ENCODE results near the gene UNK. TPM values are rescaled to one million over a fixed set of nuclear protein-coding genes. Genes with fewer than 3 reads are reported as not detected.

The UNK gene
- total and polyA plus RNA-seq, 2 of the 13 experiments (the other 11 are each of a cell fraction or from before 2014, with no cell fraction given), result 31.6 to 33.0 TPM

DNA sequence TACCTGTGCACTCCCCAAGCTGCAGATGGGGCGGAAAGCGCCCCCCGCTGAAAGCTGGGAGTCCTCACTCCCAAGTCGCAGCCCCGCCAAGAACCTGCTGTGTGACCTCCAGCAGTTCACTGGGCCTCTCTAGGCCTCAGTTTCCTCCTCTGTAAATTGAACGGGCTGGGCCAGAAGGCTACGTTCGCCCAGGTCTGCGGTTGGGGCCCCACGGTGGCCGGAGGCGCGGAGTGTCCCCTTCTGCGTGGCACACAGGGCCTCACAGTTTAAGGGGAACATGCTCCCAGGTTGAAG, 20.2 kb upstream of the UNK start (continued):
- TF ChIP-seq, protein P1, sequence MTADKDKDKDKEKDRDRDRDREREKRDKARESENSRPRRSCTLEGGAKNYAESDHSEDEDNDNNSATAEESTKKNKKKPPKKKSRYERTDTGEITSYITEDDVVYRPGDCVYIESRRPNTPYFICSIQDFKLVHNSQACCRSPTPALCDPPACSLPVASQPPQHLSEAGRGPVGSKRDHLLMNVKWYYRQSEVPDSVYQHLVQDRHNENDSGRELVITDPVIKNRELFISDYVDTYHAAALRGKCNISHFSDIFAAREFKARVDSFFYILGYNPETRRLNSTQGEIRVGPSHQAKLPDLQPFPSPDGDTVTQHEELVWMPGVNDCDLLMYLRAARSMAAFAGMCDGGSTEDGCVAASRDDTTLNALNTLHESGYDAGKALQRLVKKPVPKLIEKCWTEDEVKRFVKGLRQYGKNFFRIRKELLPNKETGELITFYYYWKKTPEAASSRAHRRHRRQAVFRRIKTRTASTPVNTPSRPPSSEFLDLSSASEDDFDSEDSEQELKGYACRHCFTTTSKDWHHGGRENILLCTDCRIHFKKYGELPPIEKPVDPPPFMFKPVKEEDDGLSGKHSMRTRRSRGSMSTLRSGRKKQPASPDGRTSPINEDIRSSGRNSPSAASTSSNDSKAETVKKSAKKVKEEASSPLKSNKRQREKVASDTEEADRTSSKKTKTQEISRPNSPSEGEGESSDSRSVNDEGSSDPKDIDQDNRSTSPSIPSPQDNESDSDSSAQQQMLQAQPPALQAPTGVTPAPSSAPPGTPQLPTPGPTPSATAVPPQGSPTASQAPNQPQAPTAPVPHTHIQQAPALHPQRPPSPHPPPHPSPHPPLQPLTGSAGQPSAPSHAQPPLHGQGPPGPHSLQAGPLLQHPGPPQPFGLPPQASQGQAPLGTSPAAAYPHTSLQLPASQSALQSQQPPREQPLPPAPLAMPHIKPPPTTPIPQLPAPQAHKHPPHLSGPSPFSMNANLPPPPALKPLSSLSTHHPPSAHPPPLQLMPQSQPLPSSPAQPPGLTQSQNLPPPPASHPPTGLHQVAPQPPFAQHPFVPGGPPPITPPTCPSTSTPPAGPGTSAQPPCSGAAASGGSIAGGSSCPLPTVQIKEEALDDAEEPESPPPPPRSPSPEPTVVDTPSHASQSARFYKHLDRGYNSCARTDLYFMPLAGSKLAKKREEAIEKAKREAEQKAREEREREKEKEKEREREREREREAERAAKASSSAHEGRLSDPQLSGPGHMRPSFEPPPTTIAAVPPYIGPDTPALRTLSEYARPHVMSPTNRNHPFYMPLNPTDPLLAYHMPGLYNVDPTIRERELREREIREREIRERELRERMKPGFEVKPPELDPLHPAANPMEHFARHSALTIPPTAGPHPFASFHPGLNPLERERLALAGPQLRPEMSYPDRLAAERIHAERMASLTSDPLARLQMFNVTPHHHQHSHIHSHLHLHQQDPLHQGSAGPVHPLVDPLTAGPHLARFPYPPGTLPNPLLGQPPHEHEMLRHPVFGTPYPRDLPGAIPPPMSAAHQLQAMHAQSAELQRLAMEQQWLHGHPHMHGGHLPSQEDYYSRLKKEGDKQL (CRISPR knock-in tag; IDR thresholded peaks at IDR 0.05; ENCODE audit: low read depth), result no peak
- TF ChIP-seq ELF4 (CRISPR knock-in tag; IDR thresholded peaks at IDR 0.05; ENCODE audit: borderline replicate concordance) (peak; percentile 27; the same call in 1 of the 2 replicates), KDM6A (CRISPR knock-in tag; IDR thresholded peaks at IDR 0.05; ENCODE audit: low read depth) (no peak), FLYWCH1 (CRISPR knock-in tag; IDR thresholded peaks at IDR 0.05) (no peak), ERF (CRISPR knock-in tag; IDR thresholded peaks at IDR 0.05) (no peak; the same call in 1 of the 2 replicates), ZNF572 (CRISPR knock-in tag; IDR thresholded peaks at IDR 0.05) (0 out of 2 replicates have a peak, but pooled peaks have one; percentile 53), TGIF2 (CRISPR knock-in tag; IDR thresholded peaks at IDR 0.05) (no peak), MAZ (IDR thresholded peaks at IDR 0.05; ENCODE audit: borderline replicate concordance, low read depth, low read length) (no peak), MAZ (CRISPR knock-in tag; IDR thresholded peaks at IDR 0.05; ENCODE audit: low read depth) (peak; percentile 61), HMGA1 (CRISPR knock-in tag; conservative IDR thresholded peaks at IDR 0.05) (no peak), SRSF9 (IDR thresholded peaks at IDR 0.05; ENCODE audit: borderline replicate concordance, insufficient read depth, low read depth, low read length, poor library complexity, severe bottlenecking) (no peak), MBD4 (IDR thresholded peaks at IDR 0.05; ENCODE audit: borderline replicate concordance, low read length) (no peak), SNRNP70 (IDR thresholded peaks at IDR 0.05; ENCODE audit: low read depth, low read length) (no peak), ZSCAN25 (CRISPR knock-in tag; IDR thresholded peaks at IDR 0.05) (peak; percentile 13; the same call in 1 of the 2 replicates), MTF1 (CRISPR knock-in tag; IDR thresholded peaks at IDR 0.05) (no peak), HDAC2 (CRISPR knock-in tag; IDR thresholded peaks at IDR 0.05) (peak; percentile 10; the same call in 1 of the 2 replicates), ZSCAN22 (CRISPR knock-in tag; IDR thresholded peaks at IDR 0.05) (no peak), BCL6 (CRISPR knock-in tag; IDR thresholded peaks at IDR 0.05) (0 out of 2 replicates have a peak, but pooled peaks have one; percentile 2), SKI (IDR thresholded peaks at IDR 0.05; ENCODE audit: partially characterized antibody) (no peak), FOXK2 (IDR thresholded peaks at IDR 0.05) (no peak), NR3C1 (CRISPR knock-in tag; IDR thresholded peaks at IDR 0.05) (no peak)
- TF ChIP-seq, protein P2, sequence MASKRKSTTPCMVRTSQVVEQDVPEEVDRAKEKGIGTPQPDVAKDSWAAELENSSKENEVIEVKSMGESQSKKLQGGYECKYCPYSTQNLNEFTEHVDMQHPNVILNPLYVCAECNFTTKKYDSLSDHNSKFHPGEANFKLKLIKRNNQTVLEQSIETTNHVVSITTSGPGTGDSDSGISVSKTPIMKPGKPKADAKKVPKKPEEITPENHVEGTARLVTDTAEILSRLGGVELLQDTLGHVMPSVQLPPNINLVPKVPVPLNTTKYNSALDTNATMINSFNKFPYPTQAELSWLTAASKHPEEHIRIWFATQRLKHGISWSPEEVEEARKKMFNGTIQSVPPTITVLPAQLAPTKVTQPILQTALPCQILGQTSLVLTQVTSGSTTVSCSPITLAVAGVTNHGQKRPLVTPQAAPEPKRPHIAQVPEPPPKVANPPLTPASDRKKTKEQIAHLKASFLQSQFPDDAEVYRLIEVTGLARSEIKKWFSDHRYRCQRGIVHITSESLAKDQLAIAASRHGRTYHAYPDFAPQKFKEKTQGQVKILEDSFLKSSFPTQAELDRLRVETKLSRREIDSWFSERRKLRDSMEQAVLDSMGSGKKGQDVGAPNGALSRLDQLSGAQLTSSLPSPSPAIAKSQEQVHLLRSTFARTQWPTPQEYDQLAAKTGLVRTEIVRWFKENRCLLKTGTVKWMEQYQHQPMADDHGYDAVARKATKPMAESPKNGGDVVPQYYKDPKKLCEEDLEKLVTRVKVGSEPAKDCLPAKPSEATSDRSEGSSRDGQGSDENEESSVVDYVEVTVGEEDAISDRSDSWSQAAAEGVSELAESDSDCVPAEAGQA (IDR thresholded peaks at IDR 0.05; ENCODE audit: low read depth), result peak; percentile 52; the same call in 1 of the 2 replicates
- TF ChIP-seq, protein P2 (CRISPR knock-in tag; IDR thresholded peaks at IDR 0.05; ENCODE audit: borderline replicate concordance), result no peak

Measured in HepG2 (cell line).